NCI-H748 treated with DMSO at 0.1 percent for 48 hours (cell line): ENCODE measurements around the gene NEK1.

Experiments
- DNase-seq: peaks from one replicate; lab custom pipeline; 2025; lab: John Stamatoyannopoulos, UW

The NEK1 gene

GRCh38 chr4:169362607-169363006 is 249.8 kb downstream of the NEK1 start:
- DNase-seq, result no peak

GRCh38 chr4:169361756-169362155 is 250.6 kb downstream of the NEK1 start:
- no peak for DNase-seq

GRCh38 chr4:169359961-169360360 is 252.4 kb downstream of the NEK1 start:
- no peak for DNase-seq

- no peak for DNase-seq
Observed at GRCh38 chr4:169352360-169352759, 260.0 kb downstream of the NEK1 start.

- DNase-seq, result no peak
Observed at GRCh38 chr4:169351872-169352271, 260.5 kb downstream of the NEK1 start.

DNA sequence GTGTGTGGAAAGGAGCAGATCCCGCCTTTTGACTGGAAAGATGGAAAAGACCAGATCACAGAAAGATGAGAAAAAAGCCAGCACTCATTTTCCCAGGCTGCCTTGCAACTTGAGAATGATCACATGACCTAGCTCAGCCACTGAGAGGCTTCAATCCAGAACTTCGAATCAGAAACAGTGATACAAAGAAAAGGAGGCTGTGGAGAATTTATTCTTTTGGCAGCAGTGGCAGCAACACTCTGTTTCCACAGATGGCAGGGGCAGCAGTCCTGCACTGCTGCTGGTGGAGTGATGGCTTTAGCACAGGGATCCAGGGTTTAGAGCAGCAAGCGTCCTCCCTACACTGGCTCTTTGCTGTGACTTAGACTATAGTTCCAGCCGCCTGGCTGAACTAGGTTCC is 263.8 kb downstream of the NEK1 start:
- no peak for DNase-seq

DNA sequence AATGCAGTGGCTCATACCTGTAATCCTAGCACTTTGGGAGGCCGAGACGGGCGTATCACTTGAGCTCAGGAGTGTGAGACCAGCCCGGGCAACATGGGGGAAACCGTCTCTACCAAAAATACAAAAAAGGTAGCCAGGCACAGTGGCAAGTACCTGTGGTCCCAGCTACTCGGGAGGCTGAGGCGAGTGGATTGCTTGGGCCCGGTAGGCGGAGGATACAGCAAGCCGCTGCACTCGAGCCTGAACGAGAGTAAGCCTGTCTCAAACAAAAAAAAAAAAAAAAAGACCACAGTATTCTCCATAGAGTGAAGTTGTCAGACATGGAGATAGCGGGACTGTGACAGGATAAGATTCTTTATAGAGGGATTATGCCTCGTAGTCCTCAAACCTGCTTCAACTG is 265.5 kb downstream of the NEK1 start:
- DNase-seq, result no peak

DNA sequence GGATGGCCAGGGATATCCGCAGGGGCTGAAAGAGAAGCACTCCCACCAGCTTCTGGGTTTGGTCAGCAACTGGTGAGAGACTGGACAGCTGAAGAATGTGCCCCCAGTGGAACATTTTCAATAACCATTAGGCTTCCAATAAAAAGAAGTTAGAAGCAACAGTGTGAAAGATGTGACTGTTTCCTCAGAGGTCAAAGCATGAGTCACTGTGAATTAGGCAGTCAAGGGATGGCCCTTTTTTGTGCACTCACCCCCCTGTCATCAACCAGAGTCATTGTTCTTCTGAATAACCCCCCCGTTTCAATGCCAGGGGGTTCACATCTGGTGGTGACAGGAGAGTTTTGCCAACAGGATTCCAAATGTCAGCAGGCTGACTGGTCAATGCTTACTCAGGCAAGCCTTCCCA is 267.1 kb downstream of the NEK1 start:
- DNase-seq, result no peak
